Stimulated activated CD4-positive, alpha-beta T cell treated with anti-CD3 and anti-CD28 coated beads, Interleukin-2, amount 100 ng/mL, for 4 hours (primary cell): ENCODE data around the gene TMEM131L.
"Not testable (repeated sequence)": the region's sequence is repeated elsewhere in the genome, so short reads cannot be mapped to it uniquely, and the experiment has no call there.

ENCODE experiments used
- DNase-seq: peaks from one replicate; pipeline ENCODE4 v3.0.0-alpha.2; 2020; ENCODE audit warnings: low read depth

TMEM131L gene

DNA sequence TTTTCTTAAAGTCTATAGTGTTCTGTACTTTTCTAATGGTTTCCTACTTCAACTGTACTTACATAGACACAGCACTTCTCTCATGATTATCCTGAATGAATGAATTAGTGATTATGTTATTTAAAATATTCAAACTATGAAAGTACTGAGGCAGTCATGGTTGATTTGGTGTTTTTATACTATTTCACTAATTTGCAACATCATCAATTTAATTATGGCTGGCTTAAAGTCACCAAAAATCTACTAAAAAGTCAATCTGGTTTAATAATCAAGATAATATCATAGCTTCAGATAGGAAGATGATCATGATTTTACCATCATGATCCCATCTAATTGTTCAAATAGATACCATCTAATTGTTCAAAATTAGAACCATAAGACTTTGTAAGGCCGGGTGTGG is 16.8 kb upstream of the TMEM131L start:
- no peak for DNase-seq

DNA sequence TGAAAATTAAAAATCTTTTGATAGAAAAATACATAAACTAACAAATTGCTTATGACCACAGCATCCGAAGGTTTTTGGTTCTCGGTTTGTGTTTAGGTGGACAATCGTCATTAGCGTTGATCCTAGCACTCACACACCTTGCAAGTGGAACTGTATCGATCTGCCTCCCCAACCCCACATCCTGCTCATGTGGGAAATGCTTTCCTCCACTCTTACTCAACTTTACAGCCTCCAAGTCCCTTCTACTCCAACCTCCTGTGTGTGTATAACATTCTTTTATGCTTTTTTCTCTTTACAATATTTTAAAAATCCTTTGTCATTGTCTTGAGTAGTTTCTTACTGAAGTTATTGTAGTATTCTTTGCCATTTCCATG is 15.6 kb upstream of the TMEM131L start:
- DNase-seq: no peak

DNA sequence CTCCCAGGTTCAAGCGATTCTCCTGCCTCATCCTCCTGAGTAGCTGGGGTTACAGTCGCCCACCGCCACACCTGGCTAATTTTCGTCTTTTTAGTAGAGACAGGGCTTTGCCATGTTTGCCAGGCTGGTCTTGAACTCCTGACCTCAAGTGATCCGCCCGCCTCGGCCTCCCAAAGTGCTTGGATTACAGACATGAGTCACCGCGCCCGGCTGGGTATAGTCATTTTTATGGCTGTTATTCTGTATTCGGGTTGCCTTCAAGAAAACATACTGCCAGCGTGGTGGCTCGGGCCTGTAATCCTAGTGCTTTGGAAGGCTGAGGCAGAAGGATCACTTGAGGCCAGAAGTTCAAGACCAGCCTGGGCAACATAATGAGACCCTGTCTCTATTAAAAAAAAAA is 15.0 kb upstream of the TMEM131L start:
- not testable (repeated sequence) for DNase-seq

DNA sequence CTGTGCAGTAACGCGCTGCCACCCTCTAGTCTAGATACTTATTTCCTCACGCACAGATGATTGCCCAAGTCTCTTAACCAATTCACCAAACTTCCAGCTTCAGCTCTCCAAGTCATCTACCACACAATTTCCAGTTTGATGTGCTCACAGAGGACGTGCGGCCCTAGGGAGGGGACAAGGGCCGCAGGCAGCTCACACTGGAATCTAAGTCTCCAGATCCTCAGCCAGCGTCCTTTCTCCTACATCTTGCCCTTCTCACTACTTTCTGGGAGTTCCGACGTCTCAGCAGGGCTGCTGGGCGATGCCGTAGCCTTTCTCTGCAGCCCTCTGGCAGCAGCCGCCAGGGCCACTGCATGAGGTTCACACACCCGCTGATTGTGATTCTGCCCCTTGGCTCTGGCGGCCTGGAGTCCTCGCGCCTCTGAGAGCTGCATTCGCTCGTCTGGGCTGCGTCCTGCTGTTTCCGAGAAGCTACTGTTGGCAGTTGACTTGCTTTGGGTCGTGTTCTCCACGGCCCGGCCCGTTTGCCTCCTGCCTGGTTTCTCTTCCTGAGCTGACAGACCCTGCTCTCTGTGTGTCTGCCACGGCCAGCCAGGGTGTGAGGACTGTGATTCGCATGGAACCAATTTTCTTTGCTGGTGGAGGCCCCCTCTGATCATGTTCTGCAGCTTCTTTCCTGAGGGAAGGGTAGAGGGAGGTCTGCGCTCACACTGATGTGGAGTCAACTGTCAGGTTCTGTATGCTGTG is 14.1 kb upstream of the TMEM131L start:
- DNase-seq: no peak

DNA sequence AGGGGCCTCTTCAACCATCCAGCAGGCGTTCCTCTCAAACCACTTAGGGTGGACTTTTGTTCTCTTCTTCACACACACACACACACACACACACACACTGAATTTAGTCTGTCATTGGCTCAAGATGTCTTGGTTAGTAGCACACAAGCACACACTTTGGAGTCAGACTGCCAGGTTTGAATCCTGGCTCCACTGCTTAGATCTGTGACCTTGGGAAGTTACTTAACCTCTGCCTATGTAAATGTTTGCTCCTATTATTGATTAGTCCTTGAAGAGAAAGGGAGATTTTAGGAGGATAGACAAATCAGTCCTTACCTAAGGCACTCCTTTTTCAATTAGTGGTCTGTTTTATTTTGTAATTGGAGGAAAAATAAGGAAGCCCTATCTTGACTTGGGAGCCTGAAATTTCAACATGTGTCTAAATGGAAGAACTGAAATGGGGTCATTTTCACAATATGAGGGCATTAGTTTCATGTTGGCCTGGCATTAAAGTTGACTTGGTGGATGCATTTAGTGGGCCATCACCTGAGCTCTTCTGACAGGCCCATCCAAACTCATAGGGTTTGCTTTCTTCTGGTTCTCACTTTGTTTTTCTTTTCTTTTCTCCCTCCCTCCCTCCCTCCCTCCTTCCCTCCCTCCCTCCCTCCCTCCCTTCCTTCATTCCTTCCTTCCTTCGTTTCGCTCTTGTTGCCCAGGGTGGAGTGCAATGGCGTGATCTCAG is 13.3 kb upstream of the TMEM131L start:
- DNase-seq: no peak

DNA sequence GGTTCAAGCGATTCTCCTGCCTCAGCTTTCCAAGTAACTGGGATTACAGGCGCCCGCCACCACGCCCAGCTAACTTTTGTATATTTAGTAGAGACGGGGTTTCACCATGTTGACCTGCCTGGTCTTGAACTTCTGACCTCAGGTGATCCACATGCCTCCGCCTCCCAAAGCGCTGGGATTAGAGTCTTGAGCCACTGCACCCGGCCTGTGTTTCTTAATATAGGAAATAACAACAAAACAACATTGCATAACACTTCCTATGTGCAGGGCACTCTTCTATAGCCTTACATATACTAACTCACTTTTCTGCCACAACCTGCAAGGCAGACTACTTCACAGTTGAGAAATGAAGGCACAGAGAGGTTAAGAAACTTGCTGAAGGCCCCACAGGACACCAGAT is 12.8 kb upstream of the TMEM131L start:
- no peak for DNase-seq

DNA sequence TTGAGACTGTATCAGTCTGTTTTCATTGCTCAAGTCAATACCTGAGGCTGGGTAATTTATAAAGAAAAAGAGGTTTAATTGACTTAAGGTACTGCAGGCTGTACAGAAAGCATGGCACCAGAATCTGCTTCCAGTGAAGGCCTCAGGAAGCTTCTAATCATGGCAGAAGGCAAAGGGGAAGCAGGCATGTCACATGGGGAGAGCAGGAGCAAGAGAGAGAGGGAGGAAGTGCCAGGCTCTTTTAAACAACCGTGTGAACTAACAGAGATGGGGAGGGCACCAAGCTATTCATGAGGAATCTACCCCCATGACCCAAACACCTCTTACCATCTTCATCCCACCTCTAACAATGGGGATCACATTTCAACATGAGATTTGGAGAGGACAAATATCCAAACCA is 7.2 kb upstream of the TMEM131L start:
- no peak for DNase-seq

DNA sequence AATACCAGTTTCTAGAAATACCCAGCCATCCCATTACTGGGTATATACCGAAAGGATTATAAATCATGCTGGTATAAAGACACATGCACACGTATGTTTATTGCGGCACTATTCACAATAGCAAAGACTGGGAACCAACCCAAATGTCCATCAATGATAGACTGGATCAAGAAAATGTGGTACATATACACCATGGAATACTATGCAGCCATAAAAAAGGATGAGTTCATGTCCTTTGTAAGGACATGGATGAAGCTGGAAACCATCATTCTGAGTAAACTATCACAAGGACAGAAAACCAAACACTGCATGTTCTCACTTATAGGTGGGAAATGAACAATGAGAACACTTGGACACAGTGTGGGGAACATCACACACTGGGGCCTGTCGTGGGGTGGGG is 4.6 kb upstream of the TMEM131L start:
- not testable (repeated sequence) for DNase-seq

DNA sequence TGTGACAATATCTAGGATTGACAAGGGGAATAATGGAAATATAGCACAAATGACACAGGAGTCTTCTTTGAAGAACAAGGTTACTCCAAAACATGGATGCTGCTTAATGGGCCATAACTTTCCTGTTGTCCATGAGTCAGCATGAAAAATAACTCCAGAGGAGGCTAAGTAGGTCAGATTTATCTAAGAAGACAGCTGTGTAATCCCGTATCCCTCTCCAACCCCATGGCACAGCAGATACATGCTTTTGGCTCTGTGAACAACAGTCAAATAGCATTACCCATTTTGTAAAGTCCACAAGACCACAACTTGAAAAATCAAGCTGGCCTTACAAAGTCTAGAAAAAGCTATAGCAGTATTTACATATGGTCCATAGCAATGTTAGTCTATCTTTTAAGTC is 2.1 kb upstream of the TMEM131L start:
- no peak for DNase-seq

DNA sequence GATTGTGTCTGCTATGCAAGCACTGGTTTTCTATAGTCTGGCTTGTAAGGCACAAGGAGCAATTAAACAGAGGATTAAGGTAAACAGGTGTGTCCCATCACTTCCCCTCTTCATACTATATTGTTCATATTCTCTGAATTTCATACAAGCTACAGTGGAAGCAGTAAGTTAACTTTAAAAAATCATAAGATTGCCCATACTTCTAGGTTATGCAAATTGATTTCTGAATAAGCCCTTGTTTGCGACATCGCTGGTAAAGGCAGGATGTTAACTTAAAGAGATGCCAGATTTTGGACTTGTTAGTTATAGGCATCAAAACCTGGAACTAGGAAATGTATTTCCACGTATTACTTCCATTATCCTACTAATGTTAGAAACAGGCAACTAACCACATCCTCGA is 1.0 kb upstream of the TMEM131L start:
- no peak for DNase-seq

DNA sequence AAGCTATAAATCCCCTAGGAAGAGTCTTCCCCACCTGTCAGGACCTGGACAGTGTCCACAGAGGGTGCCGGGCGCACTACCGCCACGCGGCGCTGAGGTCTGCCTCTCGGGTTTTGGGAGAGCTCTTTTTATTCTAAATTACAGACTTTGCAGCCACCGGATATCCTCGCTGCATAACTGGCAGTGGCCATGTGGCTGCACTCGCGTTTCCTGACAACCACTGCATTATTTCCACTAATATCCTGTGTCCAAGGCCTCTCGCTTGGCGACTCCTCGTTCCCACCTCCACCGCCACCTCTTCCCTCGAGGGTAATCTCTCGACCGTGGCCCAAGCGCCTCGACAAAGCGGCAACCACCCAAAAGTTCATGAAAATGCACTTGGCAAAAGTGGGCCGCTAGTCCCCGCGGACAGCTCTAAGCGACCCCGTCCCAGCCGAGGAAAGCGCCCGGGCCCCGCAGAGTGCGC is 512 bp upstream of the TMEM131L start:
- DNase-seq: no peak

DNA sequence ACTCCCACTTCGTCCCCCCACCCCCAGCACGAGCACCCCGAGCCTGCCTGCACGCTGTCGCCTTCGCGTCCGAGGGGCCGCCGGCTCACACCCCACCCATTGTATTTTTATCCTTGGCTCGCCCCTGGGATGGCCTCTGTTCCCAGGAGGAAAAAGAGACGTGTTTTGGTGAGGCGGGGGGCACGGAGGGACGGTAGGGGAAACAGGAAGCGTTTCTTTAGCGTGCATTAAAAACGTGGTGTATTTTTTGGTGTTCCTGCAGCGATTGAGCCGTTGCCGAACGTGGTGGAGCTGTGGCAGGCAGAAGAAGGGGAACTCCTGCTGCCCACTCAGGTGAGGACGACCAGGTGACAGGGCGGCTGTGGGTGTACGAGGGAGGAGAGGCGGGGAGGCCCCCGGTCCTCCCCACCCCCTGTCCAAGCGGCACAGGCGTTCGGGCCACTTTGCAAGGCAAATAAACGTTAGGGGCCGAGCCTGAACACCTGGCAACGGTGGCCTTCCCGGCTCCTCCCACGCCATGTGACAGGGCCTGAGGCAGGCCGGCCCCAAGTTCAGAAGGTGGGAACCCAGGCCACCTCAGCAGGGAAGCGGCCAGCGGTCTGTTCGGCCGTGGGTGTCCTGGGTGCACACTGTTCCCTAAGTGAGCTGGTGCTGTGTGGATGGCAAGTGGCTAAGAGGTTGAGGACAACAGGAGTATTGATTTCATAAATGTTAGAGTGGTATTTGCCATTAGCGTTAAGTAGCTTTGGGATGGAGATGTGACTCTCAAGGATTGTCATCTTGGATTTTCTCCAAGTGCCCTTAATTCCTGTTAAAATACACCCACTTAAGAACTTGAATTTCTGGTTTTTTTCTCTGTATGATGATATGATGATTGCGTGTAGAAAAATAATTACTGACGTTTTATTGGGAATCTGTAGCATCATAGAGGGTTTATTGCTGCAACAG is 1.1 kb downstream of the TMEM131L start:
- peak; percentile 65 for DNase-seq

DNA sequence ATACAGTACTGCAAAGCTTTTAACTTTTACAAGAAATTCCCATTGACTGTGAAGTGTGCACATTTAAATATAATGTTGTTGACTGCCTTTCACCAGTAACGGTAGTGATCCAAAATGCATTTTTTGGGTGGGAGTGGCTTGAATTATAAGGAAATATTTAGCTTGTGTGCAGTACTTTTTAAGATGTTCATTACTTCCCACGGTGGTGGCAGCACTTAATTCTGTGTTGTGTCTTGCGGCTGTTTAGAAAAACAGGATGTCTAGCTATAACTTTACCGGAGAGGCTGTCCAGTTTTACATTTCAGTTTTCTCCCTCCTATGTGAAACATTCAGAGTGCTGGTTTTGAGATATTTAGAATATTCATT is 1.7 kb downstream of the TMEM131L start:
- no peak for DNase-seq

DNA sequence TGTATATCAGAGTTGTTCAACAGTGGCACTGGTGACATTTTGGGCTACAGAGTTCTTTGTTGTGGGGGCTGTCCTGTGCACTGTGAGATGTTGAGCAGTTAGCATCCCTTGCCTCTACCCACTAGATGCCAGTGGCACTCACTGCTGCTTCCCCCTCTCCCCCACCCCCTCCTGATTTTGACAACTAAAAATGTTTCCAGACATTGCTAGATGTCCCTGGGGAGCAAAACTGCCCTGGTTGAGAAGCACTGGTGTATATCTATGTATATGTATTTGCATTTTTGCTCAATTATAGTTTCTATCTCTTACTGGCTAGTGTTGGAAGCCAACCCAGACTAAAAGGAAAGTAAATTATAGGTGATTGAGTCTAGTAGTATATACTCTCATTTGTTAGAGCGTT is 2.4 kb downstream of the TMEM131L start:
- DNase-seq: no peak

DNA sequence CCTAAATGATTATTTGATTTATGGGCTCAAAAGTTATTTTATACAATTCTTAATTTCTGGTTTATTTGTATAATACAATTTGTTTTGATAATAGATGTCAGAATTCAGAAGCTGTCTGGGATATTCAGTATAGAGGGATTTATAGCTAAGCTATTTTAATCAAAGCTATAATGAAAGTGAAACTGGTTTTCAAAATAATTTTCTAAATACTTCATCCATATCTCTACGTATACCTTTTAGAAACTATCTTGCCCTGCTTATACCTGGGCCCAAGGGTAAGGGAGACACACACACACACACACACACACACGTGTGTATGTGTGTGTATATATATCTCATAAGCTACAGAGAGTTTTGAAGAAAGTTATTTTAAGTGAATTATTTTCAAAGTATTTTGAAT is 2.9 kb downstream of the TMEM131L start:
- no peak for DNase-seq

DNA sequence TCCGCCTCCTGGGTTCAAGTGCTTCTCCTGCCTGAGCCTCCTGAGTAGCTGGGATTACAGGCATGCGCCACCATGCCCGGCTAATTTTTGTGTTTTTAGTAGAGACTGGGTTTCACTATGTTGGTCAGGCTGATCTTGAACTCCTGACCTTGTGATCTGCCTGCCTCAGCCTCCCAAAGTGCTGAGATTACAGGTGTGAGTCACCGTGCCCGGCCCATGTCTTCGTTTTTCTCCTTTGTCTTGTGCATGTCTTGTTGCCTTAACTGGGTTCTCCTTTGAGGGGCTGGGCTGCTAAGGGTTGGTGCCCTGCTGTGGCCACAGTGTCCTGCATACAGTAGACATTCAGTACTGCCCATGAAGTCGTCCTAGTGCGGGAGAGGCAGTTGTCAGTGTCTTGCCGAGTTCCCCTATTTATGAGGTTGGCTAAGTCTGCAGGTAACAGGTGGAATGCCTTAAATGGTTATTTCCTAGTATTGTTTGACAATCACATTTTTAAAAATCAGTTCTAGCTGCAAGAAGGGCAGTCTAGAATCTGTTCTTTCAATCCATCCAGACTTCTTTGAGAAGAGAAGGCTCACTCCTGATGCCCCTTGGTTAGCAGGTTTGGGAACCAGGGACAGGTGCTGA is 5.0 kb downstream of the TMEM131L start:
- DNase-seq: not testable (repeated sequence)

DNA sequence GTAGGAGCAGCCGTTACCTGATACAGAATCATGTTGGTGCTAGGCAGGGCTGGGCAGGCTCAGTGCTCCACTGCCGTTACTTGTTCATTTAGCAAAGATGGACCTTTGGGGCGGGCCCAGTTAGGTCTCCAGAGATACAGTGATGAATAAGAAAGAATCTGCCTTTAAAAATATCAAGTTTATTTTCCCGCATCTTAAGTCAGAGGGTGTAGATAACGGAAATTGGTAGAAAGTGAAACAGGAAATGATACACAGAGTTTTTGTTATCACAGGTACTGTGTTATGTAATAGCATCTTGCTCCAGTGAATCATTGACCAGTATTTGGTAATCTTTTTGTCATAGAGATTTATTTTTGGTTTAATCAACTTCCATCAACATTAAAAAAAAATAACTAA is 5.5 kb downstream of the TMEM131L start:
- no peak for DNase-seq

DNA sequence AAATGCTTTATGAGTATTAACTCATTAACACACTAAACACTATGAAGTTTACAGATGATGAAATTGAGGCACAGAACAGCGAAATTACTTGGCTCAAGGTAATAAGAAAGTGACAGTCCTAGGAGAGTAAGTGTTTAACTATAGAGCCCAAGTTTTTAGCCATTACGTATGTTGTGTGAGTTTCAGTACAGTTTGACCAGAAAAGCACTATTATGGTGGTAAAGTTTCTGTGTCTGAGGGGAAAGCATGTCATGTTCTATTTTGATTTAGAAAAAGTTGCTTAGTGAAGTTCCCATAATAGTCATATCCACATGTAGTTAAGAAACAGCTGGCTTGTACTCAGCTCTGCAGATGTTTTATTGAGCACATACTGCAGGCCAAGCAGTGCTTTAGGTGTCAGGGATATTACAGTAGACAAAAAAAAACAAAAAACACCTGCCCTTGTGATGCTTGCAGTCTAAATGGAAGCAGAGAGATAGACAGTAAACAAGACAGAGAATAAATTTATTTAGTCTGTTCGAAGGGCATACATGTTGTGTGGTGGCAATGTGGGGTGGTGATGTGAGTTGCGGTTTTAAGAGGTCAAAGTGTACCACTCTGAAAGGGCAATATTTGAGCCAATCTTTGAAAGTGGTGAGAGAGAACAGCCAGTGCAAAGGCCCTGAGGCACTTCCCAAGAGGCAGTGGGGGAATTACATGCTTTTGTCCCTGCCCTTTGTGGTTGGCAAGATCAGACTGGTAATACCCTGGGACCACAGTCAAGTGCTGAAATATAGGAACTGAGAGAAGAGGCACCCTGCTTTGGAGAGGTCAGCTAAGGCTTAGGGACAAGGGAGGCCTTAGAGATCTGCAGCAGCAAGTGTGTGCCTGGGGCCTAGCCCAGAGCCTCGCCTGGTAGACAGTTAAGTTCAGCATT is 6.2 kb downstream of the TMEM131L start:
- DNase-seq: no peak

DNA sequence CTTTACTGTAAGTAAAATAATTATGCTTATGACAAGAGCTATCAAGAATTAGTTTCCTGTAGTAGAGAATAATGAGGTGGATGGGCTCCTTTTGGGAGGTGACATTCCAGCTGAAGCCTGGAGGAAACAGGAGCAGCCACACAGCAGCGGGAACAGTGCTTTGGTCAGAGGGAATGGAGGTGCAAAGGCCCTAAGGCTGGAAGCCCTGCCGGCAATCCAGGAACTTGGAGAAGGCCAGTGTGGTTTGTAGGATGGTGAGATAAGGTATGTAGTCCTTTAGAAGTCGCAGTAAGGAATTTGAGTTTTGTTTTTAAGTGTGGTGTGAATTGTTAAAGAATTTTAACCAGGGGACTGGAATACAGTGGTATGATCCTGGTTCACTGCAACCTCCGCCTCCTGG is 8.1 kb downstream of the TMEM131L start:
- DNase-seq: no peak

DNA sequence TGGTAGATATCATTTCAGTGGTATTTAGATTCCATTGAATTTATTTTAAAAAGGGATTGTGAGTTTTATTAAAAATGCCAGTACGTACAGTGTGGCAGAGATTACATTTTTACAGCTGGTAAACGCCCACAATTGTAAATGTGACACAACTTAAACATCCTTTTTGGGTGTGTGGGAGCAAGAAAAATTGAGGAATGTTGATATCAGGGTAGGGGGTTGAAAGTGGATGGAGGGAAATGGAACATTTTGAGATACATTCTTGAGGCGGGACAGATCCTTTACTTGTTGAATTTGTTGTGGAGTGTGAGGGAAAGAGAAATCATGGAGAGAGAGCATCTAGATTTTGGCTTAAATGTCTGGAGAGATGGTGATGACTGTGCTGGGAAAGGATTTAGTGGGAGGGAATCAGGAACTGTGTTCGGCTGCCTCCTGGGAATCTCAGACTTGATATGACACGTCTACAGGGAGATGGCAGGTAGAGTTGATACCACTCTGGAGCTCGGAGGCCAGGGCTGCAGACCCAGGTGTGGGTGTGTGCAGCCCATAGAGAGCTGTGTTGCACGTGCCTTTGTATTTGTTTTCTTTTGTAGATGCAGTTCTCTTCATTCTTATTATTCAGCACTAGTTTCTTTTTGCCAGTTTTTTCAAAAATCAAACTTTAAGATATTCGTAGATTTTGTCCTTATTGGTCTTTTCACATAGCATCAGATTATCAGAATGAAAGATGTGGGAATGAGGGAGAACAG is 10.8 kb downstream of the TMEM131L start:
- no peak for DNase-seq
